Activated effector memory CD4-positive, alpha-beta T cell treated with anti-CD3 and anti-CD28 coated beads, Interleukin-2, amount 50 U/mL, for 16 hours (primary cell): ENCODE measurements around the gene ITGA1.
A peak's percentile ranks its signal among the peaks of the same experiment; 100 is the strongest.

ENCODE experiments used
- DNase-seq: peaks from one replicate; pipeline ENCODE4 v3.0.0-alpha.2; 2020

The ITGA1 gene

GRCh38 chr5:52773342-52773741, 14.4 kb upstream of the ITGA1 start:
- no peak for DNase-seq

DNA sequence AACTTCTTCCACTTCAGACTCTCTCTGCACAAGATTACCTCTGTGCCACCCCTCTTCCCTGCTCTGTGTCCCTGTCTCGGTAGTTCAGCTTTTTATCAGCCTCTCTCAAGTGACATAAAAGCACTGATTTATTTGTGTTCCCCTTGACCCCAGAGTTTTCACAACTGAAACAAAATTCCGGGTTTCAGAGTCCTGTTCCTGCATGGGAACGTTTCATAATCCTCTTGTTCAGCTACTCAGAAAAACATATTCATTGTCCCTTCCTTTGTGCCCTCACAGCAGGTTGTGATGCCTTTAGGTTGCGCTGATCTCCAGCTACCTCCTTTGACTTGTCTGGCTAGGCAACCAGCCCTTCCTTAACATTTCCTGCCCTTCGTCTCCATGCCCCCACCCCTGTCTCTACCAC, 13.7 kb upstream of the ITGA1 start:
- no peak for DNase-seq

DNA sequence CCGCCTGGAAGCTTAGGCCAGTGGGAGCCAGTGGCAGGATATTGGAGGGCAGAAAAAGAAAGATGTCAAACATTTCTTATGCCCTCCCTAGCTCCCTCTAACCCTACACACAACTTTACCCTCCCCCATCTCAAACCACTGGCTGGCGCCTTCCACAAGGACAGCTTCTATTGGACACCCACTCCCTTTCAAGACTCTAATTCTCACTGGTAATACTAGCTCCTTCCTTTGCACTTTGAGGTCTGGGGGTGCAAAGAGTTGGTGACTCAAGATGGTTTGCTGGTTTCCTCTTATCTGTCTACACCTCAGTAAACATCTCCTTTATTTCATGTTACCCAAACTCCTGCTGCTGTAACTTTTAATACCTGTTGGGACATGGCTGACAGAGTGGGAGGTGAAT, 11.6 kb upstream of the ITGA1 start:
- no peak for DNase-seq

GRCh38 chr5:52777186-52777585, 10.5 kb upstream of the ITGA1 start:
- DNase-seq = no peak

- no peak for DNase-seq
These were observed 8.9 kb upstream of the ITGA1 start for GRCh38 chr5:52778781-52779180.

DNA sequence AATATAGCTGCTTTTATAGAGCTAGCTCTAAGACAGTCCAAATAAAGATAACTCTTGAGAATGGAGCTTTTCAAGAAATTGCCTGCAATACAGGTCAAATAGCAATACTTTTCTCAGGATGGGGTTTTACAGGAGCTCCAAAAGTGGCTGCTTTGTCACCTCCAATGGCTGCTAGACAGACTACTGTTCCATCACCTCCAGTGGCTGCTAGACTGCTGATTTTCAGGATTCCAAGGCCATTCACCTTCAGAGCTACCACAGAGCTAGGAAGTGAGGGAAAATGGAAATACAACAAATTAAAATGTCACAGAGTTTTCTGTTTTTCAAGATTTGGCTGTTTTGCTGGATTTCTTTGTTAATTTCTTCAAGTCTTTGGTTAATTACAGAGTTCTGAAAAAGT, 8.5 kb upstream of the ITGA1 start:
- DNase-seq = no peak

DNA sequence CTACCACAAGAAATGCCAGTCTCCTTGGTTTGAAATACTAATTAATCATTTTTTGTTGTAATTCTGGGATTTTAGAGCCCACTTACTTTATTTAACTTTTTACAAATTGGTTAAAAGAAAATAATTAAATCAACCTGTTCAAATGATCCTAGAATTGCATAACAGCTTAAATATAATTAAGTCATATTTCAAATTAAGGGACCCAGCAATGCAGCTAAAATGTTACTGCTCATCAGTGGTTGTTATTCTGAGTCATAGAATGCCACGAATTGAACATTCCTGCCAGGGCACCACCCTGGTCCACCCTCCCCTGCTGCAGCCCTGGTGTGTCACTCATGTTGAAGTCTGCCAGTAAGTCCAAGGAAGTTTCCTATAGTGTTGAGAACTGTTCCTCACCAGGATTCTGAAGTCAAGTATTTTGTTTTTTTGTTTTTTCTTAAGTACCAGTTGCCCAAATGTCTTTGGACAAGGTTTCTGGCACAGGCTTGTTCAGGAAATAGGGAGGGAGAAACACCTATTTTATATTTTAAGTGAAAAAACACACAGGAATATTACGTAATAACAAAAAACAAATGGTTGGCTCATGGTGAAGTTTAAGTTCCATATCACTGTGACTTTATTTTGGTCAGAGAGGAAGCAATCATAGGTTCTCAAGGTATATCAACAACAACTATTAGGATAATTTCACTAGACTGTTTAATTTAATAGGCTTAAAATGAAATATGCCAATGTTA, 4.3 kb upstream of the ITGA1 start:
- DNase-seq = no peak

GRCh38 chr5:52784737-52785136, 3.0 kb upstream of the ITGA1 start:
- DNase-seq = no peak

DNA sequence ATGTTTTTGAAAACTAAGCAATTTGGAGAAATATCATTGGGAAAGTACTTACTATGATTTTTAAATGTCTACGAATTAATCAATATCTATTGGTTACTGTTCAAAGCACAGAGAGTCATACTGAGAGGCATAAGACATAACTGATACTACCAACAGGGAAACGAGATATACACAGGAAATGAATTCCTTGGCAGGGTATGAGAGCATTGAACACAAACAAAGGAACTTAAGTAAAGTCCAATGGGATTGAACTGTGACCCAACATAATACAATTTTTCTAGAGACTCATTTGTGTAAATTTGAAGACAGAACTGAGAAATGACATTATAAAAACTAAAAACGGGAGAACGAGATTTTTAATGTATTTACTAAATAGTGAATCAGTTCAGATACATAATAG, 1.3 kb upstream of the ITGA1 start:
- no peak for DNase-seq

DNA sequence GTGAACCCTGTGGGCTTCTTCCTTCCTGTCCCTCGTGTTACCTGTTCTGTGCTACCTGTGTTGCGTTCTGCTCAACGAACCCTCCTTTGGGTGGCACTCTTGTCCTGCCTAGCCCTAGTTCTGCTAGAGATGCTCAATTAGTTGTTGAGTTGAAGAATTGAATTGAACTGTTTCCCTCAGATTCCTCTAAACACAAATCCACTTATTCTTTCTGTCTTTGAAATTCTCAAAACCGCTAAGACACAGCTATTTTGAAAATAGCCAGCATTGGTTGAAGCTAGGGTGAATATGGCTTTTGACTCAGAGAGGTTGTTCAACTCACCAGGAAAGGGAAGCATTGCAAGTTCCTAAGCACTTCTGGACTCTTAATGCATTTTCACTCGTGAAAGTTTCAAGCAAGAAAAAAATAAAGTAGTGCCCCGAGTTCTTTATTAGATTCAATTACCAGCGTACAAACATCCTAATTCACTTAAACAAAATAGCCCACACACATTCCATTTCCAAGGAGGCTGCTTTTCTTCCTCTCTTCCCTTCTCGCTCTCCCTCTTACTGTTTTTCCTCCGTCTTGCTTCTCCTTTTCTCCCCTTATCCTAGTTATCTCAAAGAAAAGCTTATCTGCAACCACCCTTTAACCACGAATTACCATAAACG, 642 bp upstream of the ITGA1 start:
- DNase-seq = peak; percentile 74

DNA sequence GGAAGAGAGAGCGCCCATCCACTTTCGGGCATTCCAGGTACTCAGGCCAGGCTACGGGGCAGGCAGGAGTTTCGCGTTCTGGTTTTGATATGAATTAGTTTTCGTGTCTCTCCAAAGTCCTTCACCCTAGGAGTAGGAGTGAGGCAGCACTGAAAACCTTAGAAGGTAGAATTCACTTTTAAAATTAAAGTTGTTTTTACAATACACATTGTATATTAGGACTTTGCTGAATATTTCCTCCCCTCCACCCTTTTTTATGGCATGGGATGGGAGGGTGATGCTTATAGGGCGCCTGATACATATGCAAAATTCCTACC, 747 bp downstream of the ITGA1 start:
- no peak for DNase-seq

- DNase-seq = no peak
These were observed 1.7 kb downstream of the ITGA1 start for GRCh38 chr5:52789378-52789777.

GRCh38 chr5:52789851-52790250, 2.1 kb downstream of the ITGA1 start:
- DNase-seq = no peak

GRCh38 chr5:52791366-52791765, 3.6 kb downstream of the ITGA1 start:
- no peak for DNase-seq

DNA sequence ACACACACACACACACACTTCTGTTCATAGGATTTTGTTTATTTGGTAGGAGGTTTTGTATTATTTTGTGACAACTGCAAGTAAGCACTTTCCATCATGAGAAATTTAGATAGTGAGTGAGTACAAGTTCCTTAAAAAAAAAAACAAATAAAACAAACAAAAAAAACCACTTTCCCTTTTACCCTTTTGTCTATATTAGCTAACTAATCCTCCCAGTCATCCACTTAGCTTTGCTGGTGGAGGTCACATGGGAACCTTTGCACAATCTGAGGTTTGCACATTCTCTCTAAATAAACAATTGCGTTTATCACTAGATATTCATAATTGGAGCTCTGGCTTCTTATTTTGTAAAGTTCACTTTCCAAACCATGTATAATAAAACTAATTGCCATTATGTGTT, 6.8 kb downstream of the ITGA1 start:
- no peak for DNase-seq

GRCh38 chr5:52796031-52796430, 8.3 kb downstream of the ITGA1 start:
- no peak for DNase-seq

DNA sequence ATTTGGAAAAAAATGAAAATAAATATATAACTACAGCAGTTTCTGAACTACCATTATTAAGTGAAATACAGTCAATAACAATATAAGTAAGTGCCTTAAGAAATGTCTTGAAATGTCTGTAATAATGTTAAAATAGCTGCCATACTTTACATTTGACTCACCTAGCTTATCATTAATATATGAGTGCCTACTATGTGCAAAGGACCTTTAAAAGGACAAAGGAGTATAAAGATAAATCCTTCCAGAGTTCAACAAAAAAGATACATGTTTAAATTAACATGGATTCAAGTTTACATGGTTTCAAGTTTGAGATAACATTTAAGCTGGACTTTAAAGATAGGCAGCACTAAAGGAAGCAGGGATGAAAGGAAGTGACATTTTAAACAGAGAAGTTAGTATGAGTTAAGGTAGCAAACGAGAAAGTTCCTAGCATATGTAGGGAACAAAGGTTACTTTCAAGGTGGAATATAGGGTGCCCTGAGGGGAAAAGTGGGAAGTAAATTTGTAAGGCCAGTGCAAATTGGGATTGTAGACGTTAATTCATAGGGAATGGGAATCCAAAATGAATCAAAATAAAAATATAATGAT, 8.9 kb downstream of the ITGA1 start:
- no peak for DNase-seq

DNA sequence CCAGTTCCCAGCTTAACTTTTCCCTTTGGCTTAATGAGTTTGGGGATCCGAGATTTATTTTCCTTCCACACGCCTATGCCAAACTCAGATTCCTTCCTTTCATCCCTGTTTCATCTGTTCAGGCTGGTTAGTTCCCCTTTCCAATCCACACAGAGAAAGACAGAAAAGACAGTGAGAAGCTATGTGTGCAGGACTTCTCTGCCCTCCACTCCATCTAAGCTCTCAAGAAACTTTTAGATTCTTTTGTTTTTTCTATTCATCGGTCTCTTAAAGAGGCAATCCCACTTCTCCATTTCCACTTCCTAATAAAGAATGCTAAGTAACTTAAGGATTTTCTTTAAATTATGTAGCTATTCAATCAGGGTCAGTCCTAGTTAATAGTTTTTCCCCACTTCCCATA, 11.2 kb downstream of the ITGA1 start:
- no peak for DNase-seq

DNA sequence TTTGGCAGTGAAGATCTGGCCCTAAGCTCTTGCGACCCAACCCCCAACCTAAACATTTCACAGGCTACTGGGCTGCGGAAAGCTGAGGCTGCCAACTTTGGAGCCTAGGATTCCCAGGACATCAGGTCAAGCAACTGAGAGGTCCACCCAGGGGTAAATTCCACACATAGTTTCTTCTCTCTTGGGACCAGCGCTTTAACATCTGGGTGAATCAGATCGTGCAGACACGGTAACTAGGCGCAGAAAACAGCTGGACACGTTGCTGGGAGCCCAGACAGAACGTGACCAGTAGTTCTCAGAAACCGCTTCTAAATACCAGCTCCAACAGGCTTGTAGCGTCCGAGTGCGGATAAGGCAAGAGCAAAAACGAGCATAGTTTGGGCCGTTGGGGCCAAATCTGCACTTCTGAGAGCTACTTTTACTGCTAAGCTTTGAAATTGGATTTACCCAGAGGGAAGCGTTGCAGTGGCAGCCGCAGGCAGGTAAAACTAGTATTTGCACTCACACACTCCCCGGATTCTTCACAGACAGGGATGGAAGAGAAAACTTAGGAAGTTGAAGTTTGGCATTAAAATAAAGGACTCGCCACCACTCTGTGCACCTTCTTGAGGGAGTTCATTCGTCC, 11.8 kb downstream of the ITGA1 start:
- no peak for DNase-seq

DNA sequence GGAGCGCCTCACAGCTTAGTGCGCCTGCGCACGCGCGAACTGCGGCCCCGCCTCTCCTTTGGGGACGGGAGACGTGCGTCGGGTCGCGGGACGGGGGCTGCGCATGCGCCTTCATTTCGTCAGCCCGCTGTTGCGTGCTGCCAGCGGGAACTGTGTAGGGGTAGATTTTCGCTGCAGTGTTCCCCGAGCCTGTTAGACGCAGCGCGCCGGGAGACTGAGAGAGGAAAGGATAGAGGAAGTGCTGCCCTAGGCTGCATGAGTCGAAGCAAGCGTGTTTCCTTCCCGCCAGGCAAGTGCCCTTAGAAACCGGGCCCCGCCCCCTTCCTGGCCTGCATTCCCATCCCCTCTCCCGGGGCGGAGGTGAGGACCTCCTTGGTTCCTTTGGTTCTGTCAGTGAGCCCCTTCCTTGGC, 12.3 kb downstream of the ITGA1 start:
- DNase-seq = peak; percentile 98

- DNase-seq = peak; percentile 84
These were observed 12.9 kb downstream of the ITGA1 start for GRCh38 chr5:52800394-52801213.

- DNase-seq = no peak
These were observed 13.6 kb downstream of the ITGA1 start for GRCh38 chr5:52801329-52801728.

DNA sequence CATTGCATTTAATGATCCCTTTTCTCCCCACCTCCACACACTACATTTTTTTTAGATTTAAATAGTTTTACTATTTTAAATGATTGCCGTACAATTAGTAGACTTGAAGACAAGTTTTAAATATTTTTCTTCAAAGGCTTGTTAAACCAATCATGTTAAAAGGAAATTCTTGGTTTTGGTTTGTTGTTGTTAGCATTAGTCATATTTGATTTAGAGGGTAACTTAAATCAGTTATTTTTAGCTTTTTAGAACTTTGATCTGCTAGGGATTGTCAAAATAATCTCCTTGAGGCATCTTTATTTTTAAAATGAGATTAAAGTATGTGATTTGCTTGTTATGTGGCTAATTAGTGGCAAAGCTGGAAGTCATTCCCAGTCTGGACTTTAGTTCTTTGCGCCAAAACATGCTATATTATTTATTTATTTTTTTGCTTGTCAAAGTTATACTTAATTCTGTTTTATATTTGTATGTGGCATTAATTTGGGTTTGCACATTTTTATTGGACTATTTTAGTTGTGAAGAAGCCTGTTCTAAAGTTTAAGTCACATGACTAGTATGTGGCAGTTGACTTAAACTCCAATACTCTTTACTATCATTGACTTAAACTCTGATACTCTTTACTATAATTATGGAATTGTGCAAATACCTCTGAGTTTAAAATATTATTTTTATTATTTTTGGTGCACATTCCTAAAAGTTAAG, 14.7 kb downstream of the ITGA1 start:
- no peak for DNase-seq
